ENCODE data around the gene MDM2.

The MDM2 gene

DNA sequence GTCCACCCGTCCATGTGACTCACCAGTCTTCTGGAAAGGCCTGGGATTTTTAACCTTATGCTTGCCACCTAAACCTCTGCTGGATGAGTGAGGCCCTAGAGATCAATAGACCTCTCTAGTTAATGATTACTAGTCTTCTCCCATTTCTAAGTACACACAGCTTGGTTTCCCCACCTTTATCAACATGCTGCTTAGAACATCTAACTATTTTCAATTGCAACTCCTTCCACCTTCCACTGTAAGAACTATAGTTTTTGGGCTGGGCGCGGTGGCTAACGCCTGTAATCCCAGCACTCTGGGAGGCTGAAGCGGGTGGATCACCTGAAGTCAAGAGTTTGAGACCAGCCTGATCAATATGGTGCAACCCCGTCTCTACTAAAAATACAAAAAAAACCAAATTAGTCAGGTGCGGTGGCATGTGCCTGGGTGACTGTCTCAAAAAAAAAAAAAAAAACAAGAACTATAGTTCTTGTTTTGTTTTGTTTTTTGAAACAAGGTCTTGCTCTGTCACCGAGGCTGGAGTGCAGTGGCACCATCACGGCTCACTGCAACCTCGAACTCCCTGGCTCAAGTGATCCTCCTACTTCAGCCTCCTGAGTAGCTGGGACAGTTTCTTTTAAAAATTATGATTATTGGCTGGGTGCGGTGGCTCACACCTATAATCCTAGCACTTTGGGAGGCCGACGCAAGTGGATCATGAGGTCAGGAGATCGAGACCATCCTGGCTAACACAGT, 18.7 kb upstream of the MDM2 start:
- in situ Hi-C loops (cut with MboI; ENCODE audit: low pct_unique_long_range_greater_than_20kb, low sequenced_read_pairs, unreplicated experiment): no loop called here
- no peak for DNase-seq (ENCODE audit: low spot score)
- TF ChIP-seq, protein P1, sequence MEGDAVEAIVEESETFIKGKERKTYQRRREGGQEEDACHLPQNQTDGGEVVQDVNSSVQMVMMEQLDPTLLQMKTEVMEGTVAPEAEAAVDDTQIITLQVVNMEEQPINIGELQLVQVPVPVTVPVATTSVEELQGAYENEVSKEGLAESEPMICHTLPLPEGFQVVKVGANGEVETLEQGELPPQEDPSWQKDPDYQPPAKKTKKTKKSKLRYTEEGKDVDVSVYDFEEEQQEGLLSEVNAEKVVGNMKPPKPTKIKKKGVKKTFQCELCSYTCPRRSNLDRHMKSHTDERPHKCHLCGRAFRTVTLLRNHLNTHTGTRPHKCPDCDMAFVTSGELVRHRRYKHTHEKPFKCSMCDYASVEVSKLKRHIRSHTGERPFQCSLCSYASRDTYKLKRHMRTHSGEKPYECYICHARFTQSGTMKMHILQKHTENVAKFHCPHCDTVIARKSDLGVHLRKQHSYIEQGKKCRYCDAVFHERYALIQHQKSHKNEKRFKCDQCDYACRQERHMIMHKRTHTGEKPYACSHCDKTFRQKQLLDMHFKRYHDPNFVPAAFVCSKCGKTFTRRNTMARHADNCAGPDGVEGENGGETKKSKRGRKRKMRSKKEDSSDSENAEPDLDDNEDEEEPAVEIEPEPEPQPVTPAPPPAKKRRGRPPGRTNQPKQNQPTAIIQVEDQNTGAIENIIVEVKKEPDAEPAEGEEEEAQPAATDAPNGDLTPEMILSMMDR (IDR thresholded peaks at IDR 0.05; ENCODE audit: extremely low read depth, insufficient read depth, missing control alignments): no peak

DNA sequence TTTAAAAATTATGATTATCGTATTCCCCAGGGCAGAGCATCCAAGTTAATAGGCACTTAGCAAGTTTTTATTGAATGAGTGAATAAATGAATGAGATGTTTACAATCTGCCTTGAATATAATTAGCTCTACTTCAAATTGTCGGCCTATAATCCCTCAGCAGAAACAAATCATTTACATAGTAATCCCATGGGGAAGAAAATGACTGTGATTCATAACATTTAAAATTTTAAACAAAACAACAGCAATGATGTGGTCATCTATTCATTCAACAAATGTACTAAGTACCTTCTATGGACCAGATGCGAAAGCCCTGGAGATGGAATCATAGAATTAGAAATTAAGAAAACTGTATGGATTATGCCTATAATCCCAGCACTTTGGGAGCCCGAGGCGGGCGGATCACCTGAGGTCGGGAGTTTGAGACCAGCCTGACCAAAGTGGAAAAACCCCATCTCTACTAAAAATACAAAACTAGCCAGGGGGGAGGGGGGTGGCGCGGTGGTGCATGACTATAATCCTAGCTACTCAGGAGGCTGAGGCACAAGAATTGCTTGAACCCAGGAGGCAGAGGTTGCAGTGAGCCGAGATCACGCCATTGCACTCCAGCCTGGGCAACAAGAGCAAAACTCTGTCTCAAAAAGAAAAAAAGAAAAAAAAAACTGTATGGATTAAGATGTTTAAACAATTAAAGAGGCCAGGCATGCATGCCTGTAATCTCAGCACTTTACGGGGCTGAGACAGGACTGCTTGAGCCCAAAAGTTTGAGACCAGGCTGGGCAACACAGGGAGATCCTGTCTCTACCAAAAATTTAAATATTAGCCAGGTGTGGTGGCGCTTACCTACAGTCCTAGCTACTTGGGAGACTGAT, 17.7 kb upstream of the MDM2 start:
- in situ Hi-C loops (cut with MboI; ENCODE audit: low pct_unique_long_range_greater_than_20kb, low sequenced_read_pairs, unreplicated experiment): no loop called here
- DNase-seq (ENCODE audit: low spot score): no peak
- TF ChIP-seq, protein P1 (IDR thresholded peaks at IDR 0.05; ENCODE audit: extremely low read depth, insufficient read depth, missing control alignments): no peak

DNA sequence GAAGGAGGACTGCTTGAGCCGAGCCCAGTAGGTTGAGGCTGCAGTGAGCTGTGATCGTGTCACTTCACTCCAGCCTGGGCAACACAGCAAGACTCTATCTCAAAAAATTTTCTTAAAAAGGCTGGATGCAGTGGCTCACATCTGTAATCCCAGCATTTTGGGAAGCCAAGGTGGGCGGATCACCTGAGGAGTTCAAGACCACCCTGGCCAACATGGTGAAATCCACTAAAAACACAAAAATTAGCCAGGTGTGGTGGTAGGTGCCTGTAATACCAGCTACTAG, 17.1 kb upstream of the MDM2 start:
- TF ChIP-seq, protein P1 (IDR thresholded peaks at IDR 0.05; ENCODE audit: extremely low read depth, insufficient read depth, missing control alignments): no peak
- no peak for DNase-seq (ENCODE audit: low spot score)
- in situ Hi-C loops (cut with MboI; ENCODE audit: low pct_unique_long_range_greater_than_20kb, low sequenced_read_pairs, unreplicated experiment): no loop called here

DNA sequence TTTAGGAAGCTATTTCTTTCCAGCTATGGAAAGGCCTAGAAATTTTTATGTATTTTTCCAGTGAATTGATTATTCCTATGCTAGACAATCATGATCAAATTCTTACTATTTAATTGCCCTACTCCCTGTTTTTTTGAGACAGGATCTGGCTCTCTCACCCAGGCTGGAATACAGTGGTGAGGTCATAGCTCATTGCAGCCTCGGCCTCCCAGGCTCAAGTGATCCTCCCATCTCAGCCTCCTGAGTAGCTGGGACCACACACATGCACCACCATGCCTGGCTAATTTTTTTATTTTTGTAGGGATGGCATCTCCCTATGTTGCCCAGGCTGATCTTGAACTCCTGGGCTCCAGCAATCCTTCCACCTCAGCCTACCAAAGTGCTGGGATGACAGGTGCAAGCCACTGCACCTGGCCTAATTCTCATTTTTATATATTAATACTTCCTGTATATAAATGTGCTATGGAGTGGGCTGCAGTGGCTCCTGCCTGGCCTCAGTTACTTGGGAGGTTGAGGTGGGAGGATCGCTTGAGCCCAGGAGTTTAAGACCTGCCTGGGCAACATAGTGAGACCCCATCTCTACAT, 16.0 kb upstream of the MDM2 start:
- no peak for DNase-seq (ENCODE audit: low spot score)
- TF ChIP-seq, protein P1 (IDR thresholded peaks at IDR 0.05; ENCODE audit: extremely low read depth, insufficient read depth, missing control alignments): no peak
- in situ Hi-C loops (cut with MboI; ENCODE audit: low pct_unique_long_range_greater_than_20kb, low sequenced_read_pairs, unreplicated experiment): no loop called here

DNA sequence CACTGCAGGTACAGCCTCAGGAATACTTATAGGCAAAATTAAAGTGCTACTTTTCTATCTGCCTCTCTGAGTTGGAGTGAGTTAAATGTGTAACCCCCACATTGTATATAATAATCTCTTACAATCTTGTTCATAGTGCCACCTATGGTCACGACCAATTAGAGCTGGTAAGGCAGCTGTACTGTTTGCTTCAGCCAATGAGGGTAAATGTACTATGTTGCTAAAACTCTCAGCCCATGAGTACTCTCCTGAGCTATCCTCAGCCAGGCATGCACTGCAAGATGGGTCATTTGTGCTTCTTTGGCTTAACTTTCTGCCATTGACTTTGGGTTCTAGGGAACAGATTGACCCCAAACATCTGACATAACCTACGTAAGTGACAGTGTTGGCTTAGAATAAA, 15.0 kb upstream of the MDM2 start:
- in situ Hi-C loops (cut with MboI; ENCODE audit: low pct_unique_long_range_greater_than_20kb, low sequenced_read_pairs, unreplicated experiment): no loop called here
- peak; percentile 78 for DNase-seq (ENCODE audit: low spot score)
- TF ChIP-seq, protein P1 (IDR thresholded peaks at IDR 0.05; ENCODE audit: extremely low read depth, insufficient read depth, missing control alignments): no peak

DNA sequence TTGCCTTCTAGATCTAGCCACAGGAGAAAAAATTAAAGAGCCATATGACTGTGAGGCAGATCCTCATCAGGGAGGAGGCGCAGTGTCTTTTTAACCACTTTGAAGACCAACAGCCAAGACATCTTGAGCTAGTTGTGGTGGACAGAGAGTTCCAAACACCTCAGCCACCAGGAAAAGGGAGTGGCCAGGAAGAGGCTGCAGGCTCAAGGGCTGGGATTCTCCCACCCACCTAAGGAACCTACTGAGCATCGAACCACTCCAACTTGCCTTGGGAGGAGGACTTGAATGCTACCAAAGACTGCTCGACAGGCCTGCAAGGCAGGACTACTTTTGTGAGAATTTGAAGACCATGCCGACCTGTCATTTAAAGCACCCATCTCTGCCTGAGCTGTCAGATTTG, 14.5 kb upstream of the MDM2 start:
- in situ Hi-C loops (cut with MboI; ENCODE audit: low pct_unique_long_range_greater_than_20kb, low sequenced_read_pairs, unreplicated experiment): no loop called here
- TF ChIP-seq, protein P1 (IDR thresholded peaks at IDR 0.05; ENCODE audit: extremely low read depth, insufficient read depth, missing control alignments): no peak
- no peak for DNase-seq (ENCODE audit: low spot score)

All from GM13977 (cell line).